ENCODE results near the gene DNAJA2.
"Not testable (repeated sequence)": the region's sequence is repeated elsewhere in the genome, so short reads cannot be mapped to it uniquely, and the experiment has no call there.

Gene DNAJA2

DNA sequence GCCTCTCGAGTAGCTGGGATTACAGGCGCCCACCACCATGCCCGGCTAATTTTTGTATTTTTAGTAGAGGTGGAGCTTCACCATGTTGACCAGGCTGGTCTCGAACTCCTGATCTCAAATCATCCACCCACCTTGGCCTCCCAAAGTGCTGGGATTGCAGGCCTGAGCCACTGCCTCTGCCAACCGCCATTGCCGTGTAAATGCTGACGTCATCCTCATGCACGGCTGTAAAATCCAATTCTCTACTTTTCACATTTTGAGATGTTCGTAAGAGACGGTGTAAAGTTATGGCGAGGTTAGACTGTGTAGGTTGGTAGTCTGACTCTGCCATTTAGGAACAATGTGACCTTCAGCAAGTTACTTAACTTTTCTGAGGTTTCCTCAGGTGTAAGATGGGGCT, 1.7 kb upstream of the DNAJA2 start:
- no peak for DNase-seq (ENCODE audit: low read depth in 3 of 3)

DNA sequence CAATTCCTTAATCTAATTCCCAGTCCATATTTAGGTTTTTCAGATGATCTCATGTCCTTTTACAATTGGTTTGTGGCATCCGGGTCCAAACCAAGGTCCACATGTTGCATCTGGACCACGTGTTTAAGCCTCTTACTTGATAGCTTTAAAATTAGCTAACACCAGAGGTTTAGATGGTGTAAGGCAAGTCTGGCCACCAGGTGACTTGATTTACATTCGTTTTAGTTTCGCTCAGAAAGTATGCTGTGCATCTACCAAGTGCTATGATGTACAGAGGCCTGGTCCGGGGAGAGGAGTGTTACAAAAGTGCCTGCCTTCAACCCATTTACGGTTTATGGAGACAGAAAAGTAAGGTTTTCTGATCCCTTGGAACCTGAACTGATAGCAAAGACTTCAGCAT, 878 bp upstream of the DNAJA2 start:
- no peak for DNase-seq (ENCODE audit: low read depth in 3 of 3)

DNA sequence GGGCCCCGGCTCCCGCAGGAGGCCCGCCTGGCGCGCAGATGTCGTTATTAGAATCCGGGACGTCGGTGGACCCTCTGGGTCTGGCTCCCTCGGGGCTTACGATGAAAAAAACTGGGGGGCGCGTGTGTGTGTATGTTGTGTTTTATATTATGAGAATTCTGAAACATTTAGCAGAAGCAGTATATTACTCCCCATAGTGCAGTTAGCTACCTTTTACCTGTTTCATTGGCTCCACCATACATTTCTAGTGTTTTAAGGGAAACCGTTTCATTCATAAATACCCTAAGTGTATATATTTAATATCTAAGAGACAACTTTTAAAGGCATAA, 486 bp upstream of the DNAJA2 start:
- no peak for DNase-seq (ENCODE audit: low read depth in 3 of 3)

DNA sequence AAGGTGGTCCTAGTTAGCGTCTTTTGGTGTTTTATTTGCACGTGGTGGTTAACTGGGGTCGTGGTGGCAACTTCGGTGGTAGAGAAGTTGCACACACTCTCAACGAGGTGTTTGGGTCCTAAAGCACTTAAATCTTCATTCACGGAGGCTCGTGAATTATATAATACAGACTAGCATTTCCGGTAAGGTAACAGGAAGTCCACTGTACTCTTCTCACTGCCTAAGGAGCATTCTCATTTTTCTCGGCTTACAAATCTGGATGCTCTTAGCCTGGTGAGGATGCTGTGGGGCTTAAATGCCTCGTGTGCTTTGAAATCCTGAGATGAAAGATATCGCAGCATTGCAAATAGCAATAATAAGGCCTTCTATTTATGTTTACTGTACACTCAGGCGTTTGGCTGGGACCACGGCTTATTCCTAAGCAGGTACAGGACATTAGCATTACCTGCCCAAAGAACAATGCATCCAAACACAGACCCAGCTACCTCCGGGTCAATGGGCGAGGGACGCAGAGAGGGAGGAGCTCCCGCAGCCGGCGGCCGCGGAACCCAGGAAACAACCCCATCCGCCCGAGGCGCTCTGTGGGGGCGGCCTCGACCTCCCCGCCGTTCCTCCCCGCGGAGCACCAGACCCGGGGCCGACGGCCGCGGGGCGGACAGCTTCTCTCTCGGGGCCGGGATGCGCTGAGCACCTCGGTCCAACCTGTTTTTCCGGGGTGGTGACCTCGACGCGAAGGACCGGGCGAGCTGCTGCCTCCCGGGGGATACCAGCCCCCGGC, 856 bp downstream of the DNAJA2 start:
- peak in 2 of 3 experiments; percentile 5 to 15 for DNase-seq (ENCODE audit: low read depth in 3 of 3)

DNA sequence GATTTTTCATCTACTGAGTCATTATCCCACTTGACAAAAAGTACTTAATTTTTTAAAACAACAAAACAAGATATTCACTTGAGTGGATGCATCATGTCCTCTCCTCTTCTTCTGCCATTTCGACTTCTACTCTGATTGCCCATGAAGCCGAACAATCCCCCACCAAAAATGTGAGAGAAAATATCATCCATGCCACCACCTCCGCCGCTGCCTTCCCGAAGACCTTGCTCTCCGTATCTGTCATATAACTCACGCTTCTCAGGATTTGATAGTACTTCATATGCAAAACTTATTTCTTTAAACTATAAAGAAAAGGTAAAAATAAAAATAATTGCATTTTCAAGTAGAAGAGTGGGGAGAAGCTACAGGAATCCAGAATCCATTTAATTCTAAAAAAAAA, 2.2 kb downstream of the DNAJA2 start:
- no peak for DNase-seq (ENCODE audit: low read depth in 3 of 3)

DNA sequence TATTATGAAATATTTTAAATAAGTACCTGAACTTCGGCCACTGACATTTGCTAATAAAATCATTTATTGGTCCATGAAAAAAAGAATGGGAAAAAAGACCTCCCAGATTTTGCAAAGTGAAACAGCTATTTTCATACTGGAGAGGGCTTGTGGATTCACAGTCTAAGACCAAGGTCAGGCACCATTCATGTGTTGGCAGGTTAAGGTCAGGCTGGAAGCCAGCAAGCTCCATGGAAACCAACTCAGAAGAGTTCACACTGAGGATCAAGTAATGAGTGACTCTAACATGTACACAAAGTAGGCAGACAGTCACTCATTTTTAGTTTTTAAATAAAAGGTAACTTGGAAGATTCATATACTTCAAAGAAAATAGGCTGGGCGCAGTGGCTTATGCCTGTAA, 3.4 kb downstream of the DNAJA2 start:
- DNase-seq (ENCODE audit: low read depth in 3 of 3), result no peak

DNA sequence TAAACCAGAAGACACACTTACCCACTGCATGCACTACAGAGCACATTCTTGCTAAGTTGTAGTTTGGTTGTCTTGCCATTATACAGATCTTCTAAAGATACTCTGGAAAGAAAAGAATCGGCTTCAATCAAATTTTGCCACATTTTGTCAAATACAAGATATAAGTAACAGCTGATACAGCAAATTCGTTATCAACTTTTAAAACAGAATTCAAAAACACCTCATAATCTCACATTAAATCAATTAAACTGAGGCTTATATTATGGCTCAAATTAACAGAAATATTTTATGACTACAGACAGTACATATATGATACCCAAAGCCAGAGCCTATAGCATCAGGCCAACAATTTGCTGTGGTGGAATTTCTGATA, 5.4 kb downstream of the DNAJA2 start:
- DNase-seq (ENCODE audit: low read depth in 3 of 3), result no peak

DNA sequence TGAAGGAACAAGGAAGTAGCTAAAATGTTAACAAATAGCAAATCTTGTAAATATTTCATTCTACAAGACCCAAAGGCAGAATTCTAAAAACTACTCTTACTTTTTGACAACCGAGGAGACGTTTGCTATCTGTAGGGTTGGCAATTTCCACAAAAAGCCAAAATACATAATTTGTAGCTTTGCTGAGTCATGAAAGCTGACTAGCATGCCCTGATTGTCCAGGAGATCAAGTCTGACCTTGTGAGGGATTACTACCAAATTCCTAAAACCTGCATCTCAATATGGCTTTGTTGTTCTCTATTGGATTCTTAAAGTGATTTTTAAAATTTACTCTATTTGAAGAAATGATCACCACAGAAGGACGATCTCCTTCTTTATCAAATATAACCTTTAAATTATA, 10.8 kb downstream of the DNAJA2 start:
- DNase-seq (ENCODE audit: low read depth in 3 of 3), result no peak

DNA sequence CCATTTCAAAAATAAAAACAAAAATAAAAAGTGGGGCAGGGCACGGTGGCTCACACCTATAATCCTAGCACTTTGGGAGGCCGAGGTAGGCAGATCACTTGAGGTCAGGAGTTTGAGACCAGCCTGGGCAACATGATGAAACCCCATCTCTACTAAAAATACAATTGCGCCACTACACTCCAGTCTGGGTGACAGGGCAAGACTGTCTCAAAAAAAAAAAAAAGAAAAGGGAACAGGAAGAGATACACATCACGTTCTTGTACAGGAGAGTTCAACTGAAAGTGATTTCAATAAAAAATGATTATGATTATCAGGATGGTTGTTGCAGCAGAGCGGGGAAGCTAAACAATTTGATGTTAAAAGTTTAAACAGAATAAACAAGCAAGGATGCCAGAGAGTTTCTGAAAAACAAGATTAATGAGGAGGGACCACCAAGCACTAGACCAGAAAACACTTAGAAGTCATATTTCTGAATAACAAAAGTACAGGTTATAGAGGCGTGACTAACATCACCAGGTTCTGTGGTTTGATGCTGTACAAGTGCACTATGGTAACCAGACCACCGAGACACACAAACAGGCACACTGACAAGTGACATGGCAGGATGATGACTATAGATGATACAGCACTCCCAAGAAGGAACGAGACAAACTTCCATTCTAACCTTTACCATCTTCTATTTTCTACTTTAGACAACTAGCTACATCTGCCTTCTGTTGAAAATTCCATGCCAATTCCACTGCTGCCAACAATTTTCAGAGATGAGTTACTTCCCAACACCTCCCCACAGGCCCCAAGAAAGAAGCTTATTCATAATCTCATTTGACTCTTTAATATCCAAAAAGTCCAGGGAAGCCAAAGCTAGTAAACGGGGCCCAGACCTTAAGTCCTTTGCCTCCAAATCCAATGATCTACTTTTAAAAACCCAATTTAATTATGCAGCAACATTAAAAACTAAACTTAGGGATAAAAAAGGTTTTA, 11.8 kb downstream of the DNAJA2 start:
- DNase-seq (ENCODE audit: low read depth in 3 of 3), result no peak

DNA sequence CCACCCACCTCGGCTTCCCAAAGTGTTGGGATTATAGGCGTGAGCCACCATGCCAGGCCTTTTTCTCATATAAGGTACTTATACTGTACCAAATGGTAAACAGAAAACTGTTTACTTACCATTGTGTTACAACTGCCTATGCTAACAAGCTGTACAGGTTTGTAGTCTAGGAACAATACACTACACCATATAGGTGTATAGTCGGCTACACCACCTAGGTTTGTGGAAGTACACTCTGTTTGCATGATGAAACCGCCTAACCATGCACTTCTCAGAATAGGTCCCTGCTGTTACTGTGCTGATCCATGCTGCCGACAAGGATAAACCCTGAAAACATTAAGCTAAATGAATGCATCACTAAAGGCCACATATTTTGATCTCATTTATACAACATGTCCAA, 18.9 kb downstream of the DNAJA2 start:
- no peak for DNase-seq (ENCODE audit: low read depth in 3 of 3)

DNA sequence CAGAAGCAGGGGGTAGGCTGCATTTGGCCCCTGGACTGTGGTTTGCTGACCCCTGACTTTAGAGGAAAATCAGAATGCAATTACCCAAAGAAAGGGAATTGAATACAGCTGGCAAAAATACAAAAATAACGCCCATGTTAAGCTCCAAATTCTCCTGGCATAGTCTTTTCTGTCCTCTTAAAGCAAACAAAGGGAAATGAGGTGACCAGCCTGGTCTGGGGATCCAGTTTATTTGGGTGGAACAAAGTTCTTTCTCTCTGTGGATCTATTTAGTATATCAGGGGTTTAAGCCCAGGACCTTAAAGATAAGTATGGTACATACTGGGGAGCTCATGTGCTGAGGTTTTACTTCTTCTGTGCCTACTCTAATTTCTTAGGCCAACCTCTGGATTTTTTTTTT, 23.5 kb downstream of the DNAJA2 start:
- DNase-seq (ENCODE audit: low read depth in 3 of 3), result no peak

DNA sequence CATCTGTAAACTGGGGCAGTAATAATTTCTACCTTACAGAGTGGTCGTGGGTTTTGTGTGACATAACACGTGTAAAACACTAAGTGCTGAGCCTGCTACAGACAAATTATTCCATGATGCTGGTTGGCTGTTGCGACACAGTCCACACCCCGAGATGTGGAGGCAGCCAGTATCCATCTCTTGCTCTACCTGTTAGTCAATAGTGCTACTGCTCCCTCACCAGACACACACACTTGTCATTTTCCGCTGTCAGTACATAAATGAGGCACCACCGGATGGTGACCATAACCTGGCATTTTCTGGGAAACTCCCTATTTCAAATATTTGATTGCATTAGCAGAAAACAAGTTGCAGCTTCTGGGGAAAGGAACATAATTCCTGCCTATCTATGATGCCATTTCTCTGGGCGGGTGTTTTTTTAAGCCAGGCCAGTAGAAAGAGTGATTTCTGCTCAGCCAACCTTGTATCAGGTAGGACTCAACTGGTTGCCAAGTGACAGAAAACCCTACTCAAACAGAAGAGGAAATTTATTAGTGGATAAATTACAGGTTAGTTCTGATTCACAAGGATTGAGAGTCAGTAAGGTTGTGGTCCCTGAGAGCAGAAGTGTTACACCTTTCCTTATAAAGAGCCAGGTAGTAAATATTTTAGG, 24.1 kb downstream of the DNAJA2 start:
- DNase-seq (ENCODE audit: low read depth in 3 of 3), result no peak

DNA sequence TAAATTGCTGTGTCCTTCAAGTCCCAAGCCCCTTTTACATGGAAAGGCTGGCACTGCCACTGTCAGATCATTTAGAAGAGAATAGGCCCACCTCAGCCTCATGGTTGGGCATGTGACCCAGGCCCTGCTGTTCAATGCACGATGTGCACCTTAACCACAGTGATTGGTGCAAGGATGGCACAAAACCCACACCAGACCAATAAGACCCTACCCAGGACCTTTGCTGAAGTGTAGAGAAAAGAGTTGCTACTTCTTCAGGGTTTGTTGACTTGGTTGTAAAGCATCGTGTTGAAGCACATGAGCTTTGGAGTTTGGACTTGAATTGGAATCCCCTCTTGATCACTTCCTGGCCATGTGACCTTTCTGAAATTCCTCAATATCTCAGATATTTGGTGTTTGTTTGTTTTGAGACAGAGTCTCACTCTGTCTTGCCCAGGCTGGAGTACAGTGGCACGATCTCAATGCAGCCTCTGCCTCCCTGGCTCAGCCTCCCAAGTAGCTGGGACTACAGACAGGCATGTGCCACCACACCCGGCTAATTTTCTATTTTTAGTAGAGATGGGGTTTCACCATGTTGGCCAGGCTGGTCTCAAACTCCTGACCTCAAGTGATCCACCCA, 24.8 kb downstream of the DNAJA2 start:
- DNase-seq (ENCODE audit: low read depth in 3 of 3), result no peak

DNA sequence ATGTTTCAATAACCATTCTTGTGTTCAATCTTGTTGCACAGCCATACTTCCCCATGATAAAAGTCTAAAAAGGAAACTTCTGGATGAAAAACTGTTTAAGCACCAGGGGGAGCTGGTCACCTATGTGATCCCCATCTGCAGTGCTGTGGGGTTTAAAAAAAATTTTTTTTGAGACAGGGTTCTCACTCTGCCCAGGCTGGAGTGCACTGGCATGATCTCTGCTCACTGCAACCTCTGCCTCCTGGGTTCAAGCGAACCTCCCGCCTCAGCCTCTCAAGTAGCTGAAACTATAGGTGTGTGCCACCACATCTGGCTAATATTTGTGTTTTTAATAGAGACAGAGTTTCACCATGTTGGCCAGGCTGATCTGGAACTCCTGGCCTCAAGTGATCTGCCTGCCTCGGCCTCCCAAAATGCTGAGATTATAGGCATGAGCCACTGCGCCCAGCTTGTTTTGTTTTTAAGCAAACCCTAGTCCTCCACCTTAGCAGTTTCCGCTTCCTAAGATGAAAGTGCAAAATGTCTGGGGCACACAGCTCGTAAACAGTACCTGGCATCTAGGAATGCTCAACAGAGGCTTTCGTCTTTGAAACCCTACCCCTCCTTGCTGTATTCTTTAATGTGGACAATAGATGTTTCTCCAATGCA, 25.4 kb downstream of the DNAJA2 start:
- no peak for DNase-seq (ENCODE audit: low read depth in 3 of 3)

DNA sequence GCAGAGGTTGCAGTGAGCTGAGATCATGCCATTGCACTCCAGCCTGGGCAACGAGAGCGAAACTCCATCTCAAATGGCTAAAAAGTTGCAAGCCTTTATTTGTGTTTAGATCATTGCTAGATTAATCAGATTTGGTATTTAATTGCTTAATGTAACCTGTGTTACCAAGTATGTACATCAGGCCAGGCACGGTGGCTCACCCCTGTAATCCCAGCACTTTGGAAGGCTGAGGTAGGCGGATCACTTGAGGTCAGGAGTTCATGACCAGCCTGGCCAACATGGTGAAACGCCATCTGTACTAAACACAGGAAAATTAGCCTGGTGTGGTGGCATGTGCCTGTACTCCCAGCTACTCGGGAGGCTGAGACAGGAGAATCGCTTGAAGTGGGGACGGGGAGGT, 28.8 kb downstream of the DNAJA2 start:
- DNase-seq (ENCODE audit: low read depth in 3 of 3), result not testable (repeated sequence)

DNA sequence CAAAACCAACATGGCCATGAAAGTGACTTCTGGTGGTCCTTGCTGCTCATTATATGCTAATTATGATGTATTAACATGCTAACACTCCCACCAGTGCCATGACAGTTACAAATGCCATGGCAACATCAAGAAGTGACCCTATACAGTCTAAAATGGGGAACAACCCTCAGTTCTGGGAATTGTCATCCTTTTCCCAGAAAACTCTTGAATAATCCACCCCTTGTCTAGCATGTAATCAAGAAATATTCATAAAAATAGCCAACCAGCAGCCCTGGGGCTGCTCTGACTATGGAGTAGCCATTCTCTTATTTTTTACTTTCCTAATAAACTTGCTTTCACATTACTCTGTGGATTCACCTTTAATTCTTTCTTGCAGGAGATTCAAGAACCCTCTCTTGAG, 35.9 kb downstream of the DNAJA2 start:
- DNase-seq (ENCODE audit: low read depth in 3 of 3), result no peak

DNA sequence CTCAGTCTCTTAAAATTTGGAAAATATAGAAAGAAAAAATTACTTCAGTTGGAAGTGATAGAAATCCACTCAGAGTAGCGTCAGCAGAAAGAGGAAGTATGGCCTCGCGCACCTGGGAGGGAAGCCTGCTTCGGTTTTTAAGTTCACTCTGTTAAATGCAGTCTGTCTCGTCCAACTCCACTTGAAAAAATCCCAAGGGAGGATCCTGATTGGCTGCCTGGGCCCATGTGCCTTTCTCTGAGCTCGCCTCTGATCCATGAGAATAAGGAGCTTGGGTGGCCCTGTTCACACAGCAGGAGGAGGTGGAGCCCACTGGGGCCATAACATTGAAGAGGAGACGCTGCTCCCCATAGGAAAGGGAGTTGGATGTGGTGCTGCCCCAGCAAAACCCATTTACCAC, 40.7 kb downstream of the DNAJA2 start:
- DNase-seq (ENCODE audit: low read depth in 3 of 3), result no peak

DNA sequence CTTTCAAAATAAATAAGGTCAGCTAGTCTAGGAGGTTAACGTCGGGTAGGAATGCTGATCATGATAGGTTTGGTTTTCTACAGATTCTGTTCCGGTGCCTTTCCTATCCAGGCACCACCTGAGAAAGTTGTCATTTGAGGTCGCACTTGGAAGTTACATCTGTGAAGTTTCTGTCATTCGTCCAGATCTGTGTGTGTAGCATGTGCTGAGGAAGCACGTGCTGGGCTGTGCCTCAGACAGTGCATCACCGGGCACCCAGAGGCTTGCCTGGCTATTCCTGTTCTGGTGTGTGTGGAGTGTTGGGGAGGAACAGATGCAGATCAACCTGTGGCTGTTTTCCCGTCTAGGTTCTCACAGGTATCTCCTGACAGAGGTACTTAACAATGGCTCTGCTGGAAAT, 42.6 kb downstream of the DNAJA2 start:
- DNase-seq (ENCODE audit: low read depth in 3 of 3), result no peak

DNA sequence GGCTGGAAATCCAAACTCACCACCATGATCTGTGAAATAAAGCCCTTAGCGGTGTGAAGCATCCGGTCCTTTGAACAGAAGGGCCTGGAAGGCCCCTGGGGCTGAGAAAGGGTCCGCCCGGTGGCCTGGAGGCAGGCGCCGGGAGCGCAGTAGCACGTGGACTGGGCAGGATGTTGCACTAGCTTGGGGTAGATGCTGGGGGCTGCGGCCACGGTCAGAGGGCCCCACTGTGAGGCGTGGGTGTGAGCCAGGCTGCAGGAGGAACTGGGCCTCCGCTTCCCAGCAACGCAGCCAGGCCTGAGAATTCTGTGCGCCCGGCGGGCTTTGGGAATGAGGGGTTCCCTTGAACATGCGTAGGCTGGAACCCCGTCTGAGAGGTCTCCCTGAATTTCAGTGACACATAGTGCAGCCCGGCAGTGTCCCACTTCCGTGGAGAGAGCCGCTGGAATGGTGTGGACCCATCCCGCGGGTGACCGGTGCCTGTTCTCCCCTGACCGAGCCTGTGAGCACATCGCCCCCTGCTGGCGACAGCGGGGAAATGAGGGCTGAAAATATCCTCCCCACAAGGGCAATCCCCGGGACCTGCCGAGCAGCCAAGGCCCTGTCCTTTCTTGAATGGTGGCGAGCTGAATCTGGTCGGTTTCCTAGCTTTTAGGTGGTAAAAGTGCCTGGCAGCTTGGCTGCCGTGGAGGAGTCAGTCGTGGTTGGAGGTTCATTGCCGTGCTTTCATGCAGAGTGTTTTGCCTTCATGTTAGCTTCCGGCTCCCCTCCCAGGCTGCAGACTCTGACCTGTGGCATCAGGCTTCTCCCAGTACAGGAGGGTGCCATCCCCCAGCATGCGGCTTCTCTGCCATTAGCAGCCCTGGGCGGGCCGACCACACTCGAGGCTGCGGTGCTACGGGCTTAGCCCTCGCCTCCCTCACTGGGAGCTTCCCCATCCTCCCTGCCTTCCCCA, 43.8 kb downstream of the DNAJA2 start:
- peak; percentile 18 to 36 (median 32) for DNase-seq (ENCODE audit: low read depth in 3 of 3)

DNA sequence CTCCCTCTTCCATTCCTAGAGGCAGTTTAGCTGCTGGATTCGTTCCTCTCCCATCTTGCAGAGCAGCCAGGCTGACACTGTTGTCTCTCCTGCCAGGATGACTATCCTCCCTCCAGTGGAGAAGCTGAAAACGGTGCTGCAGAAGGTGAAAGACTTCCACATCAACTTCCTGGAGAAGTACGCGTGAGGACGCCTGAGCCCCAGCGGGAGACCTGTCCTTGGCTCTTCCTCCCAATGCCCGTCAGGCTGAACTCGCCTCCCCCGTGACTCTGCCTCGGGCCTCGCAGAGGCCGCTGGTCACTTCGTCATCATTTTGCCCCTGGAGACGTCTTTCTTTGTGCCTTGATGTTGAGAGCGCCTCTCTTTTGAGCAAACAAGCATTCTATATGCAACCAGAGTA, 44.7 kb downstream of the DNAJA2 start:
- DNase-seq (ENCODE audit: low read depth in 3 of 3), result no peak

DNA sequence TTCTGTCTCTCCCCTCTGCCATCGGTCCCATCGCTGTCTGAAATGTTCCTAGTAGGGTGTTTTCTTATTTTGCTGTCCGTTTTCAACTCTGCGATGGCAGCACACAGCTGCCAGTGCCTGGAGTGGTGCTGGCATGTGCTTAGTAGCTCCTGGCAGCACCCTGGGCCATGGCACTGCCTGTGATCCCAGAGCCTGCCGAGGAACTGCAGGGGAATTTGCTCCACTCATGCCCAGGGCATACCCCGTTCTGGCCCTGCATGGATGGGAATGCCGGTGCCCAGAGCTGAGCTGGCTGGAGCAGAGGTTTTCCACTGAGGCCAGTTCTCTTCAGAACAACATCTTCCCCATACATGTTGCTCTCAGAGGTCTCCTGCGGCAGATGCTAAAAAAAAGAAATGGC, 46.2 kb downstream of the DNAJA2 start:
- DNase-seq (ENCODE audit: low read depth in 3 of 3), result no peak

Measured in stimulated activated CD4-positive, alpha-beta T cell treated with anti-CD3 and anti-CD28 coated beads, TNF-alpha, amount 100 ng/mL, for 4 hours (primary cell).